GM12892 (cell line): ENCODE results near the gene IFNL3.

Experiments used
- POLR2A ChIP-seq: IDR thresholded peaks from 2 replicates; pipeline ENCODE4 v1.6.1; 2011; ENCODE audit warnings: low read depth, low read length, control low read depth
- POLR2AphosphoS5 ChIP-seq: IDR thresholded peaks from 2 replicates; pipeline ENCODE4 v1.6.1; 2011; ENCODE audit warnings: low read depth, low read length, control low read depth
- TAF1 ChIP-seq: IDR thresholded peaks from 2 replicates; pipeline ENCODE4 v1.6.1; 2011; ENCODE audit warnings: low read depth, mild to moderate bottlenecking, control low read depth, low read length, borderline replicate concordance

- TF ChIP-seq POLR2A (no peak), POLR2AphosphoS5 (no peak), TAF1 (no peak)
Observed at GRCh38 chr19:39212375-39212742, 32.4 kb downstream of the IFNL3 start.
